CD14-positive monocyte (primary cell): ENCODE data around the gene SNX14. TPM values are rescaled to one million over a fixed set of nuclear protein-coding genes. Genes with fewer than 3 reads are reported as not detected.

Experiments used
- DNase-seq, 3 donors: peaks; one replicate each; pipeline ENCODE4 v3.0.0-alpha.2; 2011 to 2022
- H2AFZ ChIP-seq: 2 replicates; pipeline ENCODE4 v1.6.0; 2012; ENCODE audit warnings: mild to moderate bottlenecking, low read depth, low read length, inconsistent platforms; ENCODE audit not compliant: insufficient read depth, poor library complexity, severe bottlenecking
- H3K27ac ChIP-seq, 2 donors: 1 replicate in 1 of 2; 2 replicates in 1 of 2; pipeline ENCODE4 v1.5.1; 2012 to 2013; ENCODE audit warnings: low read length in 2 of 2, control low read depth in 1 of 2, inconsistent platforms in 1 of 2, low read depth in 1 of 2, mild to moderate bottlenecking in 1 of 2
- H3K27me3 ChIP-seq, 2 donors: one replicate each; pipeline versions ENCODE4 v1.6.0 to v1.6.1; 2011 to 2013; ENCODE audit warnings: low read length in 2 of 2; ENCODE audit not compliant: control insufficient read depth in 2 of 2, insufficient read depth in 2 of 2
- H3K36me3 ChIP-seq, 2 donors: replicated peaks in 1 of 2; 1 replicate in 1 of 2; 2 replicates in 1 of 2; pipeline versions ENCODE4 v1.5.1 to v1.6.1; 2012 to 2013; ENCODE audit warnings: low read length in 2 of 2, control low read depth in 1 of 2, inconsistent platforms in 1 of 2, mild to moderate bottlenecking in 1 of 2; ENCODE audit not compliant: insufficient read depth in 2 of 2, control insufficient read depth in 1 of 2
- H3K4me1 ChIP-seq, 2 donors: 1 replicate in 1 of 2; 2 replicates in 1 of 2; pipeline versions ENCODE4 v1.5.1 to v1.6.1; 2012 to 2013; ENCODE audit warnings: low read length in 2 of 2, control low read depth in 1 of 2, inconsistent platforms in 1 of 2, mild to moderate bottlenecking in 1 of 2, moderate library complexity in 1 of 2; ENCODE audit not compliant: insufficient read depth in 2 of 2, control insufficient read depth in 1 of 2
- H3K4me2 ChIP-seq: replicated peaks from 2 replicates; pipeline ENCODE3; 2012; ENCODE audit warnings: low read length, moderate library complexity, mild to moderate bottlenecking; ENCODE audit not compliant: poor library complexity, severe bottlenecking; ENCODE audit errors: extremely low read depth
- H3K4me3 ChIP-seq, 3 experiments: fragments of 200-600 bp in 1 of 3; sonication (generic) in 1 of 3; replicated peaks in 1 of 3; 1 replicate in 2 of 3; 2 replicates in 1 of 3; pipeline ENCODE4 v1.5.1; 2011 to 2013; ENCODE audit warnings: low read length in 3 of 3, mild to moderate bottlenecking in 3 of 3, control low read depth in 2 of 3, low read depth in 2 of 3, inconsistent platforms in 1 of 3, moderate library complexity in 1 of 3
- H3K79me2 ChIP-seq: 2 replicates; pipeline ENCODE4 v1.6.0; 2012; ENCODE audit warnings: mild to moderate bottlenecking, control low read depth, inconsistent platforms, low read length, moderate library complexity; ENCODE audit not compliant: insufficient read depth
- H3K9ac ChIP-seq: 2 replicates; pipeline ENCODE4 v1.6.0; 2017; ENCODE audit warnings: low read length, mild to moderate bottlenecking; ENCODE audit not compliant: insufficient read depth, poor library complexity, severe bottlenecking
- H3K9me3 ChIP-seq, 2 donors: replicated peaks in 1 of 2; 1 replicate in 1 of 2; 2 replicates in 1 of 2; pipeline versions ENCODE4 v1.5.1 to v1.6.1; 2012 to 2013; ENCODE audit warnings: low read length in 2 of 2, control low read depth in 1 of 2; ENCODE audit not compliant: control insufficient read depth in 1 of 2, insufficient read depth in 1 of 2
- H4K20me1 ChIP-seq: 2 replicates; pipeline ENCODE4 v1.6.0; 2012; ENCODE audit warnings: mild to moderate bottlenecking, low read length, control low read depth, moderate library complexity; ENCODE audit not compliant: insufficient read depth
- H3K27ac Mint-ChIP-seq, 7 donors: one replicate each; pipeline ENCODE4 v1.8.0; 2020; ENCODE audit warnings: mild to moderate bottlenecking in 7 of 7, mixed read lengths in 7 of 7, moderate library complexity in 6 of 7, inconsistent platforms in 2 of 7
- H3K27me3 Mint-ChIP-seq, 3 donors: one replicate each; pipeline ENCODE4 v1.8.0; 2021 to 2022; ENCODE audit warnings: low read depth in 3 of 3, mild to moderate bottlenecking in 3 of 3, mixed read lengths in 3 of 3, moderate library complexity in 3 of 3, inconsistent platforms in 1 of 3
- H3K36me3 Mint-ChIP-seq, 2 donors: one replicate each; pipeline ENCODE4 v1.8.0; 2020; ENCODE audit warnings: mixed read lengths in 2 of 2, inconsistent platforms in 1 of 2, mild to moderate bottlenecking in 1 of 2
- H3K4me1 Mint-ChIP-seq: one replicate; pipeline ENCODE4 v1.8.0; 2020; ENCODE audit warnings: mild to moderate bottlenecking, mixed read lengths
- H3K4me3 Mint-ChIP-seq, 2 donors: one replicate each; pipeline ENCODE4 v1.8.0; 2020; ENCODE audit warnings: mild to moderate bottlenecking in 2 of 2, mixed read lengths in 2 of 2, moderate library complexity in 1 of 2
- H3K9me3 Mint-ChIP-seq, 7 donors: one replicate each; pipeline ENCODE4 v1.8.0; 2020 to 2022; ENCODE audit warnings: mixed read lengths in 7 of 7, mild to moderate bottlenecking in 6 of 7, moderate library complexity in 6 of 7, inconsistent platforms in 2 of 7
- CTCF ChIP-seq: fragments of 200-600 bp; IDR thresholded peaks from one replicate; pipeline ENCODE4 v1.8.0; 2022; ENCODE audit warnings: antibody characterized with exemption, mild to moderate bottlenecking
- WGBS: methylation state at CpG from one replicate; pipeline ENCODE4 v1.1.5; 2013; ENCODE audit warnings: missing lambda C conversion rate; ENCODE audit not compliant: insufficient coverage; 5-methylcytosine and 5-hydroxymethylcytosine counted together
- intact Hi-C, 2 donors: fragments of 100-400 bp; cut with micrococcal nuclease; formaldehyde crosslinking; loops; one replicate each; pipeline versions ENCODE4 v1.15.0 to v1.15.1; 2023
- polyA plus RNA-seq, 3 donors: library from polyadenylated mRNA; depleted of rRNA in 1 of 3; unstranded in 2 of 3; stranded (reverse) in 1 of 3; fragments of 300-500 nt in 2 of 3; fragments of >200 nt in 1 of 3; fragmentation: Illumina TruSeq in 2 of 3; gene quantifications; 1 replicate in 2 of 3; 2 replicates in 1 of 3; pipeline ENCODE4 v1.2.3, GENCODE V29; 2012 to 2021

SNX14 gene
- polyA plus RNA-seq, 3 donors, result 40.2 to 75.6 (median 73.3) TPM

DNA sequence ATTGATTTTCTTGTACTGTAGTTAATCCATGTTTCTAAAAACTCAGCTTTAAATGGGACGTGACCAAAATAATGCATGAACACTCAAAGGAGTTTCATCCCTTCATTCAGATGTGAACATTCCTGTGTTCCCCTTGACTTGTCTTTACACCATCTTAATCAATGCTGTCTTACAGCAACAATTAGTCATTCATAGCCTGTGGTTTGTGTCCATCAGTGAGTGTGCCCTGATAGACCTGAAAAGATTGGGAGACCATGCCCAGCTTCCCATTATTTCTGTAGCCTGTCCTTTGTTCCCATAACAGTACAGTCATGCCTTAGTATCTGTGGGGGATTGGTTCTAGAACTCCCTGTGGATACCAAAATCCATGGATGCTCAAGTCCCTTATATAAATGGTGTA is 119.9 kb downstream of the SNX14 start:
- no peaks in the 10 kb centered on the region for H3K79me2 ChIP-seq
- no peak for DNase-seq
- H3K9me3 ChIP-seq, result no peaks in the 10 kb centered on the region
- Mint-ChIP-seq H3K27me3 (peaks cover 6% of the 10 kb centered on the region in 3 donors), H3K27ac (no peak overlapping the region), H3K9me3 (peaks cover 0 to 9% (median 2%) of the 10 kb centered on the region in 7 donors), H3K36me3 (no peaks in the 10 kb centered on the region), H3K4me1 (no peaks in the 10 kb centered on the region), H3K4me3 (no peak overlapping the region)
- no peak overlapping the region for H2AFZ ChIP-seq
- H3K4me3 ChIP-seq, result no peak overlapping the region
- no peak overlapping the region for H3K4me2 ChIP-seq
- intact Hi-C loops, result no loop called here
- WGBS, result no CpG with 5 or more reads among the region's 1 CpG
- no peaks in the 10 kb centered on the region for H4K20me1 ChIP-seq
- H3K27me3 ChIP-seq, result no peaks in the 10 kb centered on the region
- H3K27ac ChIP-seq, result no peak overlapping the region
- no peak for TF ChIP-seq CTCF
- no peak overlapping the region for H3K9ac ChIP-seq
- no peaks in the 10 kb centered on the region for H3K36me3 ChIP-seq
- H3K4me1 ChIP-seq, result no peaks in the 10 kb centered on the region

DNA sequence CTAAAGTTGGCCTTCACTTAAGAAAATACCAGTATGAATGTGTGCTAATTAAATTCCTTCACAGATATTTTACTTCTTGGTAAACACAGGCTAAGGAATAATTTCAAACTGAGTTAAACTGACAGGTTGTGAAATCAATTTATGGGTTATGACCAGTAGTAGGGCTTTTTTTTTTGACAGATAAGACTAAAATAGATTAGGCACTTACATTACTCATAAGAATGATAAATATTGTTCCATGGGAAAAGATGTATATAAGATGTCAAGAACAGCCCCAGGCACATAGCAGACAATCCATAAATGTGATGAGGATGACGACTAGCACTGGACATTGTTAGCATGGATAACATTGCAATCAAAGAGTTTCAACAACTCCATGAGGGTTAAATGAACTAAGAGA is 120.9 kb downstream of the SNX14 start:
- no CpG with 5 or more reads among the region's 1 CpG for WGBS
- no peak overlapping the region for H2AFZ ChIP-seq
- H3K27ac Mint-ChIP-seq, result no peak overlapping the region
- H3K27me3 Mint-ChIP-seq, result peaks cover 9 to 14% (median 12%) of the 10 kb centered on the region in 3 donors
- H3K27ac ChIP-seq, result no peak overlapping the region
- H3K4me3 ChIP-seq, result no peak overlapping the region
- H3K27me3 ChIP-seq, result no peaks in the 10 kb centered on the region
- H3K36me3 Mint-ChIP-seq, result no peaks in the 10 kb centered on the region
- H3K4me1 ChIP-seq, result no peaks in the 10 kb centered on the region
- H3K9me3 ChIP-seq, result no peaks in the 10 kb centered on the region
- no peaks in the 10 kb centered on the region for H3K36me3 ChIP-seq
- no peaks in the 10 kb centered on the region for H4K20me1 ChIP-seq
- peaks cover 0 to 9% (median 2%) of the 10 kb centered on the region in 7 donors for H3K9me3 Mint-ChIP-seq
- no peaks in the 10 kb centered on the region for H3K4me1 Mint-ChIP-seq
- DNase-seq, result no peak
- no peak overlapping the region for H3K4me3 Mint-ChIP-seq
- no peak for TF ChIP-seq CTCF
- H3K79me2 ChIP-seq, result no peaks in the 10 kb centered on the region
- intact Hi-C loops, result no loop called here
- H3K9ac ChIP-seq, result no peak overlapping the region
- no peak overlapping the region for H3K4me2 ChIP-seq
